Retinal pigment epithelial cell (primary cell): ENCODE data around the gene EBNA1BP2.

Experiments used
- DNase-seq: peaks from one replicate; pipeline ENCODE4 v3.0.0-alpha.2; 2010; ENCODE audit warnings: low read depth
- H3K4me3 ChIP-seq: 2 replicates; pipeline ENCODE4 v1.5.1; 2011; ENCODE audit warnings: mild to moderate bottlenecking, low read length, control low read depth, moderate library complexity
- CTCF ChIP-seq: conservative IDR thresholded peaks from 2 replicates; pipeline ENCODE4 v1.5.1; 2011; ENCODE audit warnings: low read depth, low read length, control low read depth, inconsistent platforms

EBNA1BP2 gene

DNA sequence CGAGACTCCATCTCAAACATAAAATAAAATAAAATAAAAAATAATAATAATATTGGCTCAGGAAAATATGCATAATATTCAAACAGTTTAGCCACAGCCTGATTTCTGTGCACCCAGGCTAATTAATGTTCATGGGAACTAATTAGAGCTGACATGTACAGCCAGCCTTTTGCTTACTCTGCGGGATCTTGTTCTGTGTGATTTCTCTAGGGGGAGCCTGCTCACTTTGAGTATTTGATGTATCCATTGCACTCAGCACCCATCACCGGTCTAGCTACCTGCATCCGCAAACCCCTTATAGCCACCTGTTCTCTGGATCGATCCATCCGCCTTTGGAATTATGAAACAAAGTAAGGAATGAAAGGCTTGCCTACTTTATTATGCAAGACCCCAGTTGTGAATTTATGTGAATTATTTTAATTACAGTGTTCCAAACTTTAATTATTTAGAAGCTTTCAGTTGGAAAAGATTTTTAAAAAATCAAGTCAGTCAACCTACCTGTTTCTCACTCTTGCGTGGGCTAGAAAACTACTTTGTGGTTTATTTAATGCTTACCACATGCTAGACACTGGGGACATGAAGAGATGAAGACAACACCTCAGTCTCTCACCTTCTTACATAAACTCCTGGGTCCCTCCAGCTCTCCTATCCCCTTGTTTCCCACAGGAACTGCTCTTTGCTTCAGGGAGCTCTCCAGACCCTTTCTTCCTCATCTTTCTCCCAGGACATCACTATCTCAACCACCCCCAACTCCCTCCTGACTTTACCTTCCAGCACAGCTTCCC is 25.4 kb upstream of the EBNA1BP2 start:
- no peak for DNase-seq
- TF ChIP-seq CTCF: no peak
- H3K4me3 ChIP-seq: no peak overlapping the region

GRCh38 chr1:43194509-43194908 is 22.4 kb upstream of the EBNA1BP2 start:
- no peak for TF ChIP-seq CTCF
- no peak for DNase-seq
- no peak overlapping the region for H3K4me3 ChIP-seq

DNA sequence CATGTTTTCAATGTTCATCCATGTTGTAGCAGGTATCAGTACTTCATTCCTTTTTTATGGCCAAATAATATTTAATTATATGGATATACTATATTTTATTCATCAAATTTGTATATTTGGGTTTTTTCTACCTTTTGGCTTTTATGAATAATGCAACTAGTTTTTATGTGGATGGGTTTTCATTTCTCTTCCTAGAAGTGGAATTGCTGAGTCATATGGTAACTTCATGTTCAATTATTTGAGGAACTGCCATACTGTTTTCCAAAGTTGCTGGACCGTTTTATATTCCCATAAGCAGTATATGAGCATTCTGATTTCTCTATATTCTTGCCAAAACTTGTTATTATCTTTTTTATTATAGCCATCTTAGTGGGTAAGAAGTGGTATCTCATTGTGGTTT is 16.0 kb upstream of the EBNA1BP2 start:
- DNase-seq: no peak
- no peak overlapping the region for H3K4me3 ChIP-seq
- TF ChIP-seq CTCF: no peak

DNA sequence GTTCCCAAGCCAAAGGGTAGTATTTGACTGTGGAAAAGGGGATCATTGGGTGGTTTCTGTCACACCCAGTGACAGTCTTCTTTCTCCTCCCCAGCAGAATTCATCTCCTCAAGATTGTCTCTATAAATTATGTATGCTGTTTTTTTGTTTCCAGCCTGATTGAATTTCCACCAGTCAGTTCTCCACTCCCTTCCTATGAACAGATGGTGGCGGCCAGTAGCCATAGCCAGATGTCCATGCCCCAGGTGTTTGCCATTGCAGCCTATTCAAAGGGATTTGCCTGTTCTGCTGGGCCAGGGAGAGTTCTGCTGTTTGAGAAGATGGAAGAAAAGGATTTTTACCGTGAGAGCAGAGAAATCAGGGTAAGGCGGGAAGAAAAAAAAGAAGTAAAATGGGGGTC is 12.9 kb upstream of the EBNA1BP2 start:
- H3K4me3 ChIP-seq: no peak overlapping the region
- TF ChIP-seq CTCF: no peak
- DNase-seq: no peak

- no peak for TF ChIP-seq CTCF
- no peak for DNase-seq
- no peak overlapping the region for H3K4me3 ChIP-seq
Observed at GRCh38 chr1:43184388-43184787, 12.3 kb upstream of the EBNA1BP2 start.

DNA sequence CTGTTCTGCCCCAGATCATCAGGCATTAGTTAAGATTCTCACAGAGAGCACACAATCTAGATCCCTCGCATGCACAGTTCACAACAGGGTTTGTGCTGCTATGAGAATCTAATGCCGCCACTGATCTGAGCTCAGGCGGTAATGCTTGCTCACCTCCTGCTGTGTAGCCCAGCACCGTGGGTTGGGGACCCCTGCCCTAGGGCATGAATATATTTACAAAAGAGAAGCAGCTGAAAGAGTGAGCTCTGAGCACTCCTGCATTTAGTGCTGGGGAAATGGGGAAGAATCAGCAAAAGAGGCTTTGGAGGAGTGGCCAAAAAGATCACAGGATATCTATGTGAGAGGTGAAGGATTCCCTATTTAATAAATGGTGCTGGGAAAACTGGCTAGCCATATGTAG is 5.6 kb upstream of the EBNA1BP2 start:
- no peak for TF ChIP-seq CTCF
- no peak for DNase-seq
- H3K4me3 ChIP-seq: no peak overlapping the region

GRCh38 chr1:43174873-43175272 is 2.8 kb upstream of the EBNA1BP2 start:
- no peak for DNase-seq
- no peak for TF ChIP-seq CTCF
- H3K4me3 ChIP-seq: no peak overlapping the region
